Suprapubic skin (tissue), 4 donors: ENCODE data around the gene ERN1.

Experiments
- EP300 ChIP-seq: sonication (generic); formaldehyde crosslinking; IDR thresholded peaks from one replicate; pipeline ENCODE4 v1.6.1; 2017; ENCODE audit warnings: antibody characterized with exemption
- POLR2A ChIP-seq, 2 donors: fragments of 450-650 bp; IDR thresholded peaks; one replicate each; pipeline ENCODE4 v1.6.1; 2017; ENCODE audit warnings: antibody characterized with exemption in 2 of 2, mild to moderate bottlenecking in 2 of 2, moderate library complexity in 2 of 2
- POLR2AphosphoS5 ChIP-seq, 3 donors: sonication (generic); formaldehyde crosslinking; IDR thresholded peaks; one replicate each; pipeline ENCODE4 v1.6.1; 2017; ENCODE audit warnings: antibody characterized with exemption in 3 of 3
- TF ChIP-seq, protein P1 (sequence below), 2 donors: fragments of 200-600 bp in 1 of 2; fragments of 450-650 bp in 1 of 2; sonication (generic) in 1 of 2; IDR thresholded peaks; one replicate each; pipeline ENCODE4 v1.5.1; 2016 to 2019; ENCODE audit warnings: antibody characterized with exemption in 2 of 2, mild to moderate bottlenecking in 1 of 2, moderate library complexity in 1 of 2

DNA sequence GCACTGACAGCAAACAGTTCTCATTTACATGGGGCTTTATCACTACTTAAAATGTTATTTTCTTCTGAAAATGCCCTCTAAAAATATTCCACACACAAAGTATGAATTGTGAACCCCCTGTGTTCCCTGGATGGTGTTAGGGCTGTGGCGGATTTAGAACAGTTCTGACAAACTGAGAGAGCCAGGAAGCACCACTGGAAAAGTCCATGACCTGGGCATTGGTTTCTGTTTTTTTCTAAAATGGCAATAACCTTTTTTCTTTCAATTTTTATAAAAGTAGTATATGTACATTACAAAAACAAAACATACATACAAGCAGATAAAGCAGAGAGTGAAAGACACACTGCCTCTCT, 21.0 kb upstream of the ERN1 start:
- no peak for TF ChIP-seq POLR2AphosphoS5 (IDR thresholded peaks at IDR 0.05)
- TF ChIP-seq, protein P1, sequence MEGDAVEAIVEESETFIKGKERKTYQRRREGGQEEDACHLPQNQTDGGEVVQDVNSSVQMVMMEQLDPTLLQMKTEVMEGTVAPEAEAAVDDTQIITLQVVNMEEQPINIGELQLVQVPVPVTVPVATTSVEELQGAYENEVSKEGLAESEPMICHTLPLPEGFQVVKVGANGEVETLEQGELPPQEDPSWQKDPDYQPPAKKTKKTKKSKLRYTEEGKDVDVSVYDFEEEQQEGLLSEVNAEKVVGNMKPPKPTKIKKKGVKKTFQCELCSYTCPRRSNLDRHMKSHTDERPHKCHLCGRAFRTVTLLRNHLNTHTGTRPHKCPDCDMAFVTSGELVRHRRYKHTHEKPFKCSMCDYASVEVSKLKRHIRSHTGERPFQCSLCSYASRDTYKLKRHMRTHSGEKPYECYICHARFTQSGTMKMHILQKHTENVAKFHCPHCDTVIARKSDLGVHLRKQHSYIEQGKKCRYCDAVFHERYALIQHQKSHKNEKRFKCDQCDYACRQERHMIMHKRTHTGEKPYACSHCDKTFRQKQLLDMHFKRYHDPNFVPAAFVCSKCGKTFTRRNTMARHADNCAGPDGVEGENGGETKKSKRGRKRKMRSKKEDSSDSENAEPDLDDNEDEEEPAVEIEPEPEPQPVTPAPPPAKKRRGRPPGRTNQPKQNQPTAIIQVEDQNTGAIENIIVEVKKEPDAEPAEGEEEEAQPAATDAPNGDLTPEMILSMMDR (IDR thresholded peaks at IDR 0.05) = no peak
- no peak for TF ChIP-seq POLR2A (IDR thresholded peaks at IDR 0.05)
- no peak for TF ChIP-seq EP300
